Measurements from ENCODE around the gene PBX2. TPM values are rescaled to one million over a fixed set of nuclear protein-coding genes. Genes with fewer than 3 reads are reported as not detected.
"Not testable (repeated sequence)": the region's sequence is repeated elsewhere in the genome, so short reads cannot be mapped to it uniquely, and the experiment has no call there.

Gene PBX2
- total RNA-seq, 1 donor from 2014 or later: 55.9 TPM

DNA sequence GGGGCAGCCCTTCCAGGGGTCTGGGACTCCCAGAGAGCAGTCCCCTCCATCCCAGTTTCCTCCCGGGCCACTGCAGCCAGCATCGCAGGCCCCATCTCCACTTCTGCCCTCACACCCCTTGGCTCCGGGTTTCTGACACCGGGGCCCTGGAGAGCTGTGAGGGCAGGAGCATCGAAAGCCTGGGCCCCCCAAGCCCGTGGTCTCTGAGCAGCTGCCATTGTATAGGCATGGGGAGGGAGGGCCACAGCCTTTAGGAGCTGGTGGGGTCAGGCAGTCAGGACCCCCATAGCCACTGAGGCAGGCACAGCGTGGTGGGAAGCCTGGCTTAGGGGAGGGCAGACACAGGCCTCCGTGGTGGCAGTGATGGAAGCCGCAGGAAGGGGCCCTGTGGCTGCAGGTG, 12.2 kb upstream of the PBX2 start:
- DNase-seq (ENCODE audit: low read depth): no peak

- no peak for DNase-seq (ENCODE audit: low read depth)
Observed at GRCh38 chr6:32200711-32201475, 10.9 kb upstream of the PBX2 start.

DNA sequence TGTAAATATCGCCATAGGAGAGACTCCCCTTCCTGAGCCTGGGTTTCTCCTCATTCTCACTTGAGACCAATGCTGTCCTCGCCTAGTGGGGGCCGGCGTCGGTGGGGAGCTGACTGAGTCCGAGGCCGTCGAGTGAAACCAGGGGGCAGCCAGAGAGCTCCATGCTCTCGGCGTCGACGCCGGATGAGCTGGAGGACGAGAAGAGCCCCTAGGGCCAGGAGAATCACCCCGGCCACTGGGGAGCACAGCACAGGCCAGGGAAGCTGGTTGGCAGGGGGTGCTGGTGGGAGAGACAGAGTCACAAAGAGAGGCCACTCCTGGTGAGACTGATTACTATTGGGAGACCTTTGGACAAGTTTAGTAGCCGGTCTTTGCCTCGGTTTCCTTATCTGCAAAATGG, 8.9 kb upstream of the PBX2 start:
- DNase-seq (ENCODE audit: low read depth): no peak

DNA sequence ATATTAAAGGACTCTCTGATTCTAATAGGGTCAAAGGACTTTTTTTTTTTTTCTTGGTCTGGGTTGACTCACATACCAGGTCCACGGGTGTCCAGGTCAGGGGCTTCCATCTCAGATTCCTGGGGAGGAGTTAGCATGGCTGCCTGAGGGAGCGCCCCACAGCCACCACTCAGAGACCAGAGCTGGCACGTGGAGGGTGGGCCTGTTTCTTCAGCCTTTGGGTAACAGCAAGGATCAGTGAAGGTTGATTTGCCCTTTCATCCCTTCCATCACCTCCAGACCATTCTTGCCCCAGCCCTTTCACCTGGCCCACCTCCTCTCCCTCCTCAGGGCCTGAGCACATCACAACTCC, 8.3 kb upstream of the PBX2 start:
- no peak for DNase-seq (ENCODE audit: low read depth)

DNA sequence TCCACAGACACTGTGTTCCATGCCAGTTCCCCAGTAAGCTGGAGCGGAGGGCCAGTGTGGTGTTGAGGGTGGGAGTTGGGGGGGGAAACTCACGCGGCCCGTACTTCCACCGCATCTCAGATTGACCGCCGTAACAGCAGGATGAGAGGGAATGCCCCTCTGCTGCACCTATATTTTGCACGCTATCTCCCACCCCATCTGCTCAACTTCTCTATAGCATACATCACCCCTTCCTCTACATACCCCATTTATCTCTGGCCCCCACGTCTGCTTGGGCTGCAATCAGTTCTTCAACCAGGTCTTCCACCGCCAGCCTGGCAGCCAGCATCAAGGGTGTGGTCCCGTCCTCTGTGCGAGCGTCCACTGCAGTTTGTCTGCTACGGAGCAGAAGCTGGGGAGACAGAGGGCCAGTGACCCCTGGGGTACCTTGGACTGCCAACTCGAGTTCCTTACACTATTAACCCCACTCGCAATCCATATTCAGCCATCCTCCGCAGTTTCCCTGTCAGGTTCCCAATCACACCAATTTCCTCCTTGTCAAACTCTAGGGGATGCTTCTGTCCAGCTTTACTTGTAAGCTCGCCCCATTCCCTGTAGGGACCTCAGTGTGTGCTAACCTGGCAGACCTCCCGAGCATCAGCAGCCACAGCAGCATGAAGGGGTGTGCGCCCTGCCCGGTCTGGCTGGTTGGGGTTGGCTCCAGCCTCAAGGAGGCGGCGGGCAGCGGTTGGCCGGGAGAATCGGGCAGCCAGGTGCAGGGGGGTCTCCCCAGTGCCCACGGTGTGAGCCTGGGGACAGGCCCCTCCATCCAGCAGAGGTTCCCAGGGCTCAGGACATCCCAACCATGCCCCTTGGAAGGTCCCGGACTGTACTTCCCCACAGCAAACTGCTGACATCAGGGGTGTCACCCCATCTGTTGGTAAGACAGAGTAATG, 6.9 kb upstream of the PBX2 start:
- DNase-seq (ENCODE audit: low read depth): no peak

DNA sequence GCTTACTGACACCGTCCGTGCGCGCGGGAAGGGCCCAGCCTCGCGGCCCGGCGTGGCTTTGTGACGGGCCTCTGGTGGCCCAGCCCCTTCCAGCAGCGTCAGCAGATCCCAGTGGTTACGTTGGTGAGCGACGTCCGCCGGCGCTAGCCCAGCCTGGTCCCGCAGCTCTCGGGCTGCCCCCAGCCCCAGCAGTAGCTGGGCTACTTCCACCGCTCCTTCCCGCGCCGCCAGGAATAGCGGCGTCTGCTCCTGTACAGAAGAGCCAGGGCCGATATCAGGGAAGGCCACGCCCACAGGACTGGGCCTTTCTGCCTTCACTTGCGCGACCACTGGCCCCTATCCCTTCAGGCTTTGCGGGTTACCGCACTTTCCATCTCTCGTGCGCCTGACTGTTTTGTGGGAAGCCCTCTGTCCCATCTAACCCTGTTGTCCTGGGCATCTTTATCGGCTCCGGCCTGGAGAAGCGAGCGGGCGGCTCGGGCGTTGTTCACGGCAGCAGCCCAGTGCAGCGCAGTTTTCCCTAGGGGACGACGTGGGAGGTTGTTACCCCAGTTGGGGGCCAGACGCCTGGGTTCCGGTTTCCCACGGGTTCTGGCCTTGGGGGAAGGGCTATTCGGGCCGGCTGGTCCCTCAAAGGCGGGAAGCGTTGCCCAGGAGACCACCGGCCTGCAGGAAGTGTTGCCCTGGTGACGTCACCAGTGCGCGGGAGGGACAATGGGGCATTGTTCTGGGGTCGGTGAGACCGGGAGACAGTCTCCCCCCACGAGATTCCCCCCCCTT, 6.1 kb upstream of the PBX2 start:
- DNase-seq (ENCODE audit: low read depth): peak; percentile 51

DNA sequence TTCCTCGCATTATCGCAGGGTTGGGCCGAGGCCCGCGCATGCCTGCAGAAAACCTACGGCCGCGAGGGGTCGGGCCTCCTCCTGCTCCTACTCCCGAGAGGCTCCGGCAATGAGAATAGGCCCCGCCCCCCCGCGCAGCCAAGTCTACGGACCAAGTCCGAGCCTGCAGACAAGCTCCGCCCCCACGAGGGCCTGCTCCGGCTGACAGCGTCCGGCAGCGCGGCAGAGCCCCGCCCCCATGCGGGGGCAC, 5.6 kb upstream of the PBX2 start:
- DNase-seq (ENCODE audit: low read depth): peak; percentile 97

GRCh38 chr6:32194825-32195651, 5.0 kb upstream of the PBX2 start:
- peak; percentile 48 for DNase-seq (ENCODE audit: low read depth)

- no peak for DNase-seq (ENCODE audit: low read depth)
Observed at GRCh38 chr6:32194388-32194787, 4.4 kb upstream of the PBX2 start.

GRCh38 chr6:32193096-32193495, 3.1 kb upstream of the PBX2 start:
- not testable (repeated sequence) for DNase-seq (ENCODE audit: low read depth)

GRCh38 chr6:32192608-32193039, 2.6 kb upstream of the PBX2 start, which contains the start of gene GPSM3:
GPSM3 (minus strand) TSS chr6:32192643; CDS start chr6:32192513, 130 bp downstream.
- DNase-seq (ENCODE audit: low read depth): no peak

DNA sequence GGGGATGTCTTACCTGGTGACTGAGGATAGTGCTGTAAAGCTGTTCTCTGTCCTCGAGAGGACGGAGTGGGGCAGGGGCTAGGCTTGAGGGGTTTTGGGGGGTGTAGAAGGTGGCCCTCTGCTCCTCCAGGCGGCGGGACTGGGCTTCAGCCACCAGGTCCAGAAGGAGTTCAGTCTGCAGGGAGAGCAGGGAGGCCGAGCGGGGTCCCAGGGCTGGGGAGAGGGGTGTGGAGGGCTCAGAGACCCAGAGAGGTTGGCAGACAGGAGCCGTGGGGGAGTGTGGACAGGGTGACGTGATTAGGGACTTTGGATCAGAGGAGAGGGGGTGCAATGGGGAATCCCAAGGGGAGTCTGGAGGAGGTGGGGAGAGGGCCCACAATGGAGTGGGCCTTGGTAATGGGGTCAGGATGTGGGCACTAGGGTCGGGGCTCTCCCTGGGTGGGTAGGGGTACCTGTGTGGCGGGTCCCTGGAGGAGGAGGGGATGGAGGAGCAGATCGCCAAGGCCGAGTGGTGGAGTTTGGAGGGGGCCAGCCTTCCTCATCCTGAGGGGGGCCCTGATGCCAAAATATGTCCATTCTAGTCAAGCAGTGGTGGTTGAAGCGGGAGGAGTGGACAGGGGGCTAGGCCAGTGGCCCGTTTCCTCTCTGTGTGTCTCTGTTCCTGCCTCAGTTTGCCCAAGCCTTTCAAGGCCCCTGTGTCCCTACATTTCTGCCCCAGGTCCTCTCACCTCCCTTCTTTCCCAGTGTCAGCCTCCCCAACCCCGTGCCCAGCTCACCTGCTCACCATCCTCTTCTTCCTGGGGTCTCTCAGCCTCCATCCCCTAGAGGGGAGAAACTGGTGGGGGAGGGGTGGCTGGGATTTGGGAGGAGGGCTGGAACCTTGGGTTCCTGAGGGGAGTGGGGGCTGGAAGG, 1.9 kb upstream of the PBX2 start:
- DNase-seq (ENCODE audit: low read depth): no peak

- no peak for DNase-seq (ENCODE audit: low read depth)
Observed at GRCh38 chr6:32190911-32191677, 1.1 kb upstream of the PBX2 start.

- DNase-seq (ENCODE audit: low read depth): no peak
Observed at GRCh38 chr6:32189742-32190053, 304 bp downstream of the PBX2 start.

DNA sequence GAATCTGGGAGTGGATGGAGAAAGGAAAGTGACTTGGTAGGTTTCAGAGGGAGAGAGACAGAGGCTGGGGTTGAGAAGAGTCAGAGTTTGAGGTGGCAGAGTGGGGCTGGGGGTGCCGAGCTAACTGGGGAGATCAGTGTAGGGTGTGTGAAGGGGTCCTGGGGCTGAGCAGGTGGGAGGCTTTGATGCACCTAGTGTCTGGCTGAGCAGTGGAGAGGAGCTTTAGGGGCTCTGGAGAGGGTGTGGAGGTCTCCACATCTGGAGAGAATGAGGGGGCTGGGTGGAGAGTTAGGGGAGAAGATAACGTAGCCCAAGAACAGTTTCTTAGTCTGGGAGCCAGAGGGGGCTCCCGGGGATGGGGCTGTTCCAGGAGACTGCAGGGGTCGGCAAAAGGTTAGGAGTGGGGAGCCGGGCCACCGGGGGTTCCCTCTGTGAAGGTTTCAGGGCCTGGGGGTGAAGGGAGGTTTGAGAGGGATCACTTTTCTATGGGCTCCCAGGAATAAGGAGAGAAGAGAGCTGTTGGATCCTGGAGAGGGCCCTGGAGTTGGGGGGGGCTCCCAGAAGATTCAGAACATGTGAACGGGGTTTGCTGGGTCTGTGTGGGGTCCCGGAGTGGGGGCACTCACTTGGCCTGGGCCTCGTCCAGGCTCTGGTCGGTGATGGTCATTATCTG, 797 bp downstream of the PBX2 start:
- no peak for DNase-seq (ENCODE audit: low read depth)

DNA sequence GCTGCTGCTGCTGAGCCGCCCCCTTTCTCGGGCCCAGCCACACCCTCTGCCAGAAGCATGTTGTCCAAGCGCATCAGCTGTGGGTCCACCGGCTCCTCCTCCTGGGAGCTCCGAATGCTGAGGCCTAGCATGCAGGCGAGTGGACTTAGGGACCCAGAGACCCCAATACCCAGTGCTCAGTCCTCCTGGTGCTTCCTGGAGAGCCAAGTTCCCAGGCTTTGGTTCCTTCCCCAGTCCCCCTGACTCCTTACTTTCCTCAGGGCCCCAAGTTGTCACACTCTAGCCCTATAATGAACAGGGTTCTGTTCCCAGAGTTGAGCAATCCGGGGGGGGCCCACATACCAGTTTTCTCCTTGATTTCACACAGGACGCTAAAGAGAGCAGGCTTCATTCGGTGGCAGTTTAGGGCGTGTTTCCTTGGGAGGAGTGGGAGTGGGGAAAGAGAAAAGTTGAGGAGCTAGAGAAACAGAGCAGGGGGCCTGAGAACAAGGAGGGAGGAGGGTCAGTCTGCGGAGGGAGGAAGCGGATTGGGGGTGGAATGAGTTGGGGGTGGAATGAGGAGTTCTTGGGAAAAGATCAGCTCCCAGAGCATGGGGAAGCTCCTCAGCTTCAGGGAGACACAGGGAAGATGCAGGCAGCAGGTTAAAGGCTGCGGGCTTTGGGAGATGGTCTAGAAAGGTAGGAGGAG, 1.5 kb downstream of the PBX2 start:
- no peak for DNase-seq (ENCODE audit: low read depth)

- DNase-seq (ENCODE audit: low read depth): not testable (repeated sequence)
Observed at GRCh38 chr6:32187725-32188380, 2.1 kb downstream of the PBX2 start.

All from renal cortical epithelial cell (primary cell).